Erythroblast (primary cell): ENCODE data around the gene TIMP3.

ENCODE experiments used
- GATA1 ChIP-seq: IDR thresholded peaks from 2 replicates; pipeline ENCODE4 v1.6.1; 2011; ENCODE audit warnings: low read depth, mild to moderate bottlenecking, control low read depth, low read length, moderate library complexity
- POLR2A ChIP-seq: IDR thresholded peaks from 2 replicates; pipeline ENCODE4 v1.6.1; 2011; ENCODE audit warnings: mild to moderate bottlenecking, low read length

- TF ChIP-seq POLR2A, result no peak
- no peak for TF ChIP-seq GATA1
These were observed 52.9 kb downstream of the TIMP3 start for GRCh38 chr22:32854351-32854804.
